HG02852 (cell line): ENCODE results near the gene ERICH2.
"Not testable (repeated sequence)": the region's sequence is repeated elsewhere in the genome, so short reads cannot be mapped to it uniquely, and the experiment has no call there.

Experiments
- ATAC-seq: cut with Tn5 transposase; IDR thresholded peaks from one replicate; pipeline ENCODE4 v1.9.1; 2021; ENCODE audit warnings: mild to moderate bottlenecking, moderate library complexity; ENCODE audit not compliant: unreplicated experiment

Gene ERICH2, protein sequence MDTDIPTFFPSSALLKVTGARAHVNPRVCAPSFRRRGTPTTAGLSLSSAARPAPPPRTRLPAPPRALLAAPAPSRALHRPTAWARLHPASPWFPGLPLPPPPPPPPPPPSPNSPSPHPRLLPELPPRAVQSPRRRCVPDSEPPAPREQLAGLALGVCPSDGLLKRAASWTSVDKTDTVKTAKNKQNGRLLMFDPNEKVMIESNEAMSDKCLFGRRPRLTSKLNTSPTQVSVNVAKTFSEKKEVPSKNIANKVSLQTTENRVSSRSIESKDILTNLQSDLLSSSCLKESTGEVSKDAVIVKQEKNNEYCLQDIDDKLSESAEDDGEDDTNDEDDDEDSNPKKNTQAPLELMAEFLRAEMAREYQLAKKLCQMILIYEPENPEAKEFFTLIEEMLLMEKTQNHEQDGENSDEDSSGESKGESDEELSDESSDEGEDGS

DNA sequence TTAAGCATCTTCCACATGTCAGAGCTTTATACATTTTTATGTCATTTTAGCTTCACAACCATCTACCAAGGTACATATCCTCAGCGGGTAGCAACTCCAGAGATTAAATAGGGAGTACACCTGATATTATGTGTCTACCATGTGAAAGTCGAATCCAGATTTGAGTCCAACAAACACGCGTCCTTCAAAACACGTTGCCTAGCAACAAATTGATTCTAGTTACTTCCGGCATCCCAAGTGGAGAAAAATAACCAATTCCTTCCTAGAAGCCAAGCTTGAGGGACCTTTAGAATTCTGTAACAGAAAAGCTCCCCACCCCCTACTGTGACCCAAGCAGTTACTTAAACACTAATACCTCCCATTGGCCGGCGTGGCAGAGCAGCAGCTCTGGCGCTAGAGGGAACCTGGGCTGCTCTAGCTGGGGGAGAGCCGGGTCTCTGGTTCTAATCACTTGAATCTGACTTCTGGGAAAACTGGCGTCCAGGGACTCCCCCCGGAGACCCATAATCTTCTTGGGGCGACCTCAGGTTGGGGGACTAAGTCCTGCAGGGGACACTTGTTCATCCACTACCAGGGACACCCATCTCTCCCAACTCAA lies at the start of gene ERICH2:
Gene ERICH2, plus strand, starts transcription at position 371 of the 598 bp plus-strand sequence. CDS start 304 bp downstream, outside the sequence.
- peak; percentile 47 for ATAC-seq

DNA sequence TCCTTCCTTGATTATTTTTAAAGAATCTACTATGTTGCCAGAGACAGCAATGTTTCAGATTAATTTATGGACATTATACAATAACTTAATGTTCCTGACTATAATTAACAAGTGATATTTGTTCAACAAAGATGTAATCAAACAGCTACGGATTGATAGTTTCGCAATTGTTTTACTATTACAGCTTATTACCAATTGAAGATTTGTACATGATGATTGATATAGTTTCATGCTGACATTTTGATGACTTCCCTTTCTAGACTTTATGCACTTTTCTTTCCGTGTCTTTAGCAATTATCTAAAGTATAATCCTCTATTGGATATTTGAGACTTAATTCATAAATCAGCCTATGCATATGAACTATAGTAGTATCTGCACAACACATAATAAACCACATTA lies 48.5 kb upstream of the ERICH2 start:
- ATAC-seq, result no peak

DNA sequence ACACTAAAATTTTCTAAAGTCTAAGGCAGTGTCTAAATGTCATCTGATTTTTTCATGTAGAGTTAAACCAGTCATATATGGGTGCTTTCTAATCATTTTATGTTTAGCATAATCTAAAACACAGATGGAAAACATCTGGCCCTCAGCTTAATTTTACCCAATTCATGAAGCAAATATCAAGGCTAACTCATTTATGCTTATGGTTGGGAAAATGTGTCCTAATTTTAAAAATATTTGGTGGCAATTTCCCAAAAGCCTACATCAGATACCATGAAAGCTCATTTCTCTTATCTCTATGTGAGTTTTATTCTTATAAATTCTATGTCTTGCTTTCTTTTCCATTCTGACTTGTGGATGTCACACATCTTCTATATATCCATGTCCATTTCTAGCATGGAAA lies 47.9 kb upstream of the ERICH2 start:
- no peak for ATAC-seq

DNA sequence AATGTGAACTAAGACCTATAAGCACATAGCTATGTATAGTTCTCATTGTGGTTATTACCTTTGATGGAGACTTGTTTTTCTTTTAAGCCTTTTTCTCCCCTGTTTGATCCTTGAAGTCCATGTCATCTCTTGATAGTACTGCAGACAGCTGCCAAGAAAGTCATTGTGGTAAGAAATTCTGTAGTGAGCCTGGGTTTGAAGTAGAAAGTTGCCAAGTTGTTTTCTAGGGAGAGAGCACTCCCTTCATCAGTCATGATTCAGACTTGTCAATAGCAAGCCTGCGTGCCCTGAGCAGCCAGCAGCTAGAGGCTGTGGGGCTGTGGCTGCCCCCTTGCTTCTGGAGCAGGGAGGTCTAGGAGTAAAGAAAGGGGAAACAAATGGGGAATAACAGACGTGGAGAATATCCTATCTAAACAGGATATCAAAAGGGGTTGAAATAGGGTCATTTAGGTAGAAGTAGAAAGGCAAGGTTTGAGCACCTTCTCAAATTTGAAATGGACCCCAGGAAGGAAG lies 46.7 kb upstream of the ERICH2 start:
- no peak for ATAC-seq

DNA sequence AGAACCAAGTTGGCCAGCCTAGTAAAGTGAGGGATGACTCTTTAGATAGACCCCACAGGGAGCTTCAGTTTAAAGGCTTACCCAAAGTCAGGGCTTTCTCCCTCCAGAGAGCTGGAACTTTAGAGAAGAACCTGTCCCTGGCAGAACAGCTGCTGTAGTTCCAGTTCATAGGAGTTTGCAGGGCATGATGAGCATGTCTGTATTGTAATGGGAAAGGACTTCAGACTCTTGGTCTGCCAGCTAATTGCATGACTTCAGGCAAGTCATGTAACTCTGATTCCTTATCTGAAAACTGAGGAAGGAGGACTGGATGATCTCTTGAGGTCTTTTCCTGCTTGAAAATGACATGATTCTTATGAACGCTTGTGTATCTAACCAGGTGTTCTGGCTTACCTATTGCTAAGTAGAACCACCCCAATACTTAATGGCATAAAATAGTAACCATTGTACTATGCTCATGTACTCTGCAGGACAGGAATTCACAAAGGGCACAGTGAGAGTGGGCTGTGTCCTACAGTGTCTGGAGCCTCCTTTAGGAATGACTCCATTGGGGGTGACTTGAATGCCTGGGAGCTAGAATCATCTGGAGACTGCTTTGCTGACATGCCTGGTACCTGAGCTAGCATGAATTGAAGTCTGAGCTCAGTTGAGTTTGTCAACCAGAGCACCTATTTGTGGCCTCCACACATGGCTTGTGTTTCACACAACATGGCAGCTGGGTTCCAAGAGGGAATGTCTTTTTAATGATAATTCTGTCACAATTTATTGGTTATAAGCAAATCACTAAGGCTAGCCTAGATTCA lies 36.2 kb upstream of the ERICH2 start:
- ATAC-seq, result no peak

DNA sequence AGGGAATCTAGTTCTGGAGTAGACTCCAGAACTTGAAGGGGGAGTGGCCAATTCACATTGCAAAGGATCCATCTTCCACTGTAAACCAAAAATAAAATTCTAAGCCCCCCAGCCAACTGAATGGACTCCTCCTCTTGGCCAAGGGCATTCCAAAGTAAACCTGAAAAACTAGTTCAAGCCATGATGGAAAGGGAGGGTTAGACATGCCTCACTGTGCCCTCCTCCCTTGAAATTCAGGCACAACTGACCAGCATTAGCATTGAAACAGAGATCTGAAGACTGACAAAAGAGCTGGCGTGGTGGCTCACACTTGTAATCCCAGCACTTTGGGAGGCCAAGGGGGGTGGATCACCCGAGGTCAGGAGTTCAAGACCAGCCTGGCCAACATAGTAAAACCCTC lies 35.6 kb upstream of the ERICH2 start:
- ATAC-seq, result not testable (repeated sequence)

DNA sequence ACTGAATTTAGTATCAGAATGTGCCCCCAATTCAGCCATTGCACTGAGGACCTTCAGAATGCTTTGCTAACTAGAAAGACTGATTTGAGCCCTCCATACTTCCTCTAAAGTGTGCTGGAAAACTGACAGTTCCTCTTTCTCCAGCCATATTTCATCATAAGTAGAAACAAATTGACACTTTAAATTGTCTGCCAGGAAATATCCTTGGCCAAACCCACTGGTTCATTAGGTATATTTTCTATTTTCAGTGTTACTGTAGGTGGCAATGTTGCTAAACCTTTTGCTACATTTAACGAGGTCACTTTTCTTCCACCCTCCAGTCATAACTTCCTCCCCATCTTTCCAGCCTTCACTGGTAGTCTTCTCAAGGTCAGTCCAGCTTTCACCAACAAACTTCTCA lies 33.5 kb upstream of the ERICH2 start:
- no peak for ATAC-seq

DNA sequence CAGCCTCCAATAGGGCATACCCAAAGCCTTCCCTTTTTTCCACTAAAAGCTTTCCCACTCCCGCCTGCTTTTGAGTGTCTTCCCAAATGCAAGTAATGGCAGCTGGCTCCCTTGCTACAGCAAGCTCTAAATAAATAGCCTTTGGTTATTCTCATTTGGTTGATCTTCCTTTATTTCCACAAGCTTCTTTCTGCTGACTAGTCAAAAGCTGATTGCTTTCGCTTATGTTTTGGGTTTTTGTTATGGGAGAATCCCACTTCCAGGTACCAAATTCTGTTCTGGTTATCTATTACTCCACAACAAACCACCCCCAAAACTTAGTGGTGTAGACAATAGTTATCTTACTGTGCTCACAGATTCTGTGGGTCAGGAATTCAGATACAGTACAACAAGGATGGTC lies 32.8 kb upstream of the ERICH2 start:
- ATAC-seq, result no peak

DNA sequence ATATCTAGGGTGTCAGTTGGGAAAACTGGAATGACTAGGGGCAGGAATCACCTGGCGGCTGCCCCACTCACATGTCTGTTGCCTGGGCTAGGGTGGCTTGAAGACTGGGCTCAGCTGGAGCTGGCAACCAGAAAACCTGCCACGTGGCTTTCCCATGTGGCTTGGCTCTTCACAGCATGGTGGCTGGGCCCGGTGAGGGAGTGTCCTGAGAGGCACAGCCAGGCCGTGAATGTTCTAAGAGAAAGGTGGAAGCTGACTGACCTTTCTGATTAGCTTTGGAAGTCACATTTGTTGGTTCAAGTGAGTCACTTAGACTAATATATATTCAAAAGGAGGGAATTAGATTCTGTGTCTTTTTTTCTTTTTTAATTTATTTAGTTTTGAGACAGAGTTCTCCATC lies 32.4 kb upstream of the ERICH2 start:
- no peak for ATAC-seq

DNA sequence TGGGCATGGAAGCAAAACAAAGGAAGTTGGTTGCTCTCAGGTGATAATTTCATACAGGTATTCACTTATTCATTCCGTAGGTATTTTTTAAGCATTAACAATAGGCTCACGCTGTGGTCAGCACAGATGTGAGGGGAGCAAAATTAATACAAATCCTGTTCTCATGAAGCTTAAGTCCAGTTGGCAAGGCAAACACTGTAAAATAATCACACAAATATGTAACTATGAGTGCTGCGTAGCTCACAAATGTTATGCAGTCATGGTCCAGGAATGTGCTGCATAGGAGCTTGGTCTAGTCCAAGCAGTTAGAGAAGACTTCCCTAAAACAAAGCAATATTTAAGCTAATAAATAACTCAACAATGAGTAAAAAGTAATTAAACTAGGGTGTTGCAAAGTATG lies 31.1 kb upstream of the ERICH2 start:
- ATAC-seq, result no peak

DNA sequence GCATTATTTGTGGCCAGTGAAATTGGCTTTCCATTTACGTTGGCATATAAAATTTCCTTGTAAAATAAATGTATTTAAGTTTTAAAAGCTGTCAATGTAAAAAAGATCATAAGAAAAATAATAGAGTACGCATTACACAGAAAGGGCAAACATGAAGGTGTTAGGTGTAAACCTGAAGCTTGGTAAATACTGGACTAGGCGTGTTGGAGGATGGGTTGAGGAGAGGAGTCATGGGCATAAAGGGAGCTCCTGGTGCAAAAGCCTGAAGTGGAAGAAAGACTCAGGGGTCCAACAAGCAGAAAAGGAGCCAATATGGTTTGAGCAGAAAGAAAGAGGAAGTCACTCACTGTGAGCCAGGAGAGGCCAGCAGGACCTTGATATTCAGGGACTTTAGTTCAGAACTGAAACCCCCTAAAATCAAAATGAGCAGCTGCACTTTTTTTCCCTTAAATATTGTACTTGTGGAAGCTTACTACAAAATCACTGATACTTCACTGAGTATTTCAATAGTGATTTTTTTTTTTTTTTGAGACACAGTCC lies 30.6 kb upstream of the ERICH2 start:
- no peak for ATAC-seq

DNA sequence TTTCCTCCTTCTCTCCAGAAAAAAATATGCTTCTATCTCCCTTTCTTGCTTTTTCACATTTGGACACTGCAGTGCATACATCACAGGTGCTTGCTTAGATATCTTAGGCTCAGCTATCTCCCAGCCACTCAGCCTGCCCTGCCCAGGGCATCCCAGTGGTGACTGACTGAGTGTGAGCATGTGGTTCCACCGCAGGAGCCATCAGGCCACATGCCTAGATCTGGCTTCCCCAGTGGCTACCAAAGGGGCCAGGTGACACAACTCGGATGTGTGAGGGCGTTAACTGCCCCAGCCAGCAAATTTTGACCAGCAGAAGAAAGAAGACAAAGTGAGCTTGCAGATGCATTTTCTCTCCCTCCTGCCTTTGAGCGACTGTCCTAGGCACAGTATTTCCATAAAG lies 29.5 kb upstream of the ERICH2 start:
- no peak for ATAC-seq

DNA sequence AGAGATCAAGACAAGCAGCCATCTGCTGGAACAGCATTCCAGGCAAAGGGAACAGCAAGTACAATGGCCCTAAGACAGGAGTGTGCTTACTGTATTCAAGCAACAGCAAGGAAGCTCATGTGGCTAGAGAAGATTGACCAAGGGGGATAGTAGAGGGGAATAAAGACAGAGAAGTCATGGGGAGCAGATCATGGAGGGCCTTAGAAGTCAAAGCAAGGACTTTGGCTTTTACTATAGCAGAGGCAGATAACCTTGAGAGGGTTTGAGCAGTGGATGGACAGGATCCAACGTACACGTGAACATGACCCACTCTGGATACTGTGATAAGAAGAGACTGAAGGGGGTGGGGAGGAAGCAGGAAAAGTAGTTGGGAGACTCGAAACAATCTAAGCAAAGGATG lies 28.2 kb upstream of the ERICH2 start:
- no peak for ATAC-seq

DNA sequence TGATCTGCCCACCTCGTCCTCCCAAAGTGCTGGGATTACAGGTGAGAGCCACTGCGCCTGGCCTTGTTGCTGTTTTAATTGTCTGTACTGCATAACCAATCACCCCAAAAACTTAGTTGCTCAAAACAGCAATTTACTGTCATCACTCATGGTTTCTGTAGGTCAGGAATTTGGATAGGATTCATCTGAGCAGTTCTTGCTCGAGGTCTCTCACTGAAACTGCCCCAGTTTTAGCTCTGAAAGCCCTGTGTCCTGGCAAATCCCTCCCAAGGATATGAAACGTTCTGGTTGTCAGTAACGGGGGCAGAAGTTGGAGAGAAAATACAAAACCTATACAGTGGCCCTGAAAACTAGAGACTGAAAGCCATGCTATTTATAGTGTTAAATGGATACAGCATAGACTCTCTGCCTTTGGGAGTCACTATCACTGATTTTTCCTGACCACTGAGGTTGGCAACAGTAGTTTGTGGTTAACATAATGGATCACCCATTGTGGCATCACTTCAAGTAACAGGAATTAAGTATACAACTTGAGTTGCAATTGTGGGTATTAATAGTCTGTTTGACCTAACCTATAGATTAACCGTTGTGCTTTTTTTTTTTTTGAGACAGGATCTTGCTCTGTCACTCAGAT lies 27.2 kb upstream of the ERICH2 start:
- no peak for ATAC-seq

DNA sequence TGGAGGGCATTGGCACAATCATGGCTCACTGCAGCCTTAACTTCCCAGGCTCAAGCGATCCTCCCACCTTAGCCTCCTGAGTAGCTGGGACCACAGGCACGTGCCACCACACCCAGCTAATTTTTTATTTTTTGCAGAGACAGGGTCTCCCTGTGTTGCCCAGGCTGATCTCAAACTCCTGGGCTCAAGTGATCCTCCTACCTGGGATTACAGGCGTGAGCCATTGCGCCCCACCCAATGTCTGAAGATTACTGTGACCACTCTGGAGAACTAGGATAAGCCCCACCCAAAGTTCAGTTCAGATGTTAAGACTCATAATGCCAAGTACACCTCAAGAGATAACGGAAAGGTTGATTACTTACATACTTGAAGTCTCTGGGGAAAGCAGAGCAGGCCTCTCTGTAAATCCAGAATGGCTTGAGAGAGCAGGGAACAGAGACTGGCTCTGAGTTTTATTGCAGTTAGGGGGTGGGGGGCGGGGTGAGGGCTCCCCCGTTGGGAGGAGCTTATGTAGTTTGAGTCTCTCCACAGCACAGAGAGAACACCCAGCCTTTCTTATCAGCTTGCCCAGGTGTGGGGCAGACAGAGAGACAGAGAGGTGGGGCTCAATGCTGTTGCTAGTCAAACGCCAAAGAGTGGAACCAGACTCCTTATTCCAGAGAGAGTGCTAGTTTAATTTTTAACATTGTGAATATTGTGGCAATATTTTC lies 26.5 kb upstream of the ERICH2 start:
- ATAC-seq, result no peak

DNA sequence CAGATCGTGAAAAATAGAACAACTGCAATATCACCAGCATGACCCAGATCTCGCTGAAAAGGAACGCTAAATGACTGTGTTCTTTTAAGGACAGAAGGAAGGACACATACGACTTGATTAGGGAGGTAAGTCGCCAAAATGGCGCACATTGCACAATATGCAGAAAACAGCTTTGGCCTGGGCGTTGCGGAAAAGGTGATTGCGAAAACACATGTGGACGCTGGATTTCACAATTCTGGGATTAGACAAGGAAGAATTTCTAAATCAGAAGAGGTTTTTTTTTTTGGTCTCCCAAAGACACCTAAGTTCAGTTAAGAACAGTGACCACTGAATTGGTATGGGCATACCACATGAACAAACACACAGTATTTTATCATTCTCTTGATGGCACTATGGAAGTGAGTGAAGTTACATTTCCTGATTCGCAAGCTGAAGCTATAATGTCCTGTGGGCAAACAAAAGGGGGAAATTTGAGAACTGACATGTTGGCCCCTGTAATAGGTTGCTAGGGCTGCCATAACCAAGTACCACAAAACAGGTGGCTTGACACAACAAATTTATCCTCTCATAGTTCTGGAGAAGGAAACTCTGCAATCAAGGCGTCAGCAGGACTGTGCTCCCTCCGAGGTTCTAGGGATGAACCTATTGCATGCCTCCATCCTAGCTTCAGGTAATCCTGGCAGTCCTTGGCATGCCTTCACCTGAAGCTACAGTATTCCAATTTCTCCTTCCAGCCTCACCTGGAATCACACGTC lies 25.8 kb upstream of the ERICH2 start:
- no peak for ATAC-seq

DNA sequence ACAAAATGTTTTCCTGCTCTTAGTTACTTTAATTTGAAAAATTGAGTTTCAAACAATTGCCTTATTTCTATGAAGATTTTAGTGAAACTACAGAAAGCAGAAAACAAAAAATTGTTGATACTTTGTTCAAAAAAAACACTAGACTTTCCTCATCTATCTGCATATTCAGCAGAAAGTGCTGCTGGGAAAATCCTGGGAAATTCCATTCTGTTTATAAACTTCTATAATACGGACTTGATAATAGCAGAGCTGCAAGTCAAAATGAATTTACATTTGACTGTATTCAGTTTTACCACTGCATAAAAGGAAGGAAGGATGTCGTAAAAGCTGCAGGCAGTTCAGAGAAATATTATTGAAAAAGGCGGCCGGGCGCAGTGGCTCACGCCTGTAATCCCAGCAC lies 24.9 kb upstream of the ERICH2 start:
- ATAC-seq, result no peak

DNA sequence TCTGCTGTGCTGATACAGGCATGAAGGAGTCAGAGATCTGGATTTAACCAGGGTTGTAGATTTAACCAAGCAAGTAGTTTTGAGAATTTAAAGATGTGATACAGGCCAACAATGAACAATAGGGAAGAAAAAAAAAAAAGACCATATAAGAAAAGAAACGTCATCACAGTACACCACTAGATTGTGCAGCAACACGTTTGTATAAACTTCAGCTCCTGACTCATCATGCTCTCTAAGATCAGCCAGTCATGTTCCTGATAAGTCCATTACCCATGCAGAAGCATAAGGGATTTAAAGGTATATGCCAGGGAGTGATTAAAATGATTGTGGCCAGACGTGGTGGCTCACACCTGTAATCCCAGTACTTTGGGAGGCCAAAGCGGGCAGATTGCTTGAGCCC lies 22.3 kb upstream of the ERICH2 start:
- no peak for ATAC-seq

DNA sequence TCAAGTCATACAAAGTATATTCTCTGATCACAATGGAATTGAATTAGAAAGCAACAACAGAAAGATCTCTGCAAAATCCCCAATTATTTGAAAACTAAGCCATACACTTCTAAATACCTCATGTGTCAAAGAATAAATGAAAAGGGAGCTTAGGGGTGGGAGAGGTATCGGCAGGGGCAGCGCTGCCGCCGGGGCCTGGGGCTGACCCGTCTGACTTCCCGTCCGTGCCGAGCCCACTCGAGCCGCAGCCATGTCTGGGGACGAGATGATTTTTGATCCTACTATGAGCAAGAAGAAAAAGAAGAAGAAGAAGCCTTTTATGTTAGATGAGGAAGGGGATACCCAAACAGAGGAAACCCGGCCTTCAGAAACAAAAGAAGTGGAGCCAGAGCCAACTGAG lies 18.6 kb upstream of the ERICH2 start:
- ATAC-seq, result not testable (repeated sequence)
